Retina (tissue), 1 donor: ENCODE measurements around the gene TBC1D9.

ENCODE experiments used
- DNase-seq: peaks from one replicate; pipeline ENCODE4 v3.0.0-alpha.2; 2016

Gene TBC1D9

GRCh38 chr4:140688711-140689598 lies 67.2 kb downstream of the TBC1D9 start:
- DNase-seq, result no peak

GRCh38 chr4:140686796-140687195 lies 69.4 kb downstream of the TBC1D9 start:
- no peak for DNase-seq

GRCh38 chr4:140684314-140684713 lies 71.9 kb downstream of the TBC1D9 start:
- DNase-seq, result peak; percentile 60

GRCh38 chr4:140681201-140681600 lies 75.0 kb downstream of the TBC1D9 start:
- no peak for DNase-seq

- DNase-seq, result no peak
Measured at GRCh38 chr4:140680686-140681085, 75.5 kb downstream of the TBC1D9 start.

- no peak for DNase-seq
Measured at GRCh38 chr4:140679576-140679975, 76.6 kb downstream of the TBC1D9 start.

GRCh38 chr4:140675599-140676231 lies 80.5 kb downstream of the TBC1D9 start:
- DNase-seq, result no peak

GRCh38 chr4:140673729-140674128 lies 82.5 kb downstream of the TBC1D9 start:
- no peak for DNase-seq

- no peak for DNase-seq
Measured at GRCh38 chr4:140672416-140672815, 83.8 kb downstream of the TBC1D9 start.

GRCh38 chr4:140668111-140668510 lies 88.1 kb downstream of the TBC1D9 start:
- DNase-seq, result no peak

- no peak for DNase-seq
Measured at GRCh38 chr4:140666889-140667614, 89.1 kb downstream of the TBC1D9 start.

- DNase-seq, result no peak
Measured at GRCh38 chr4:140662082-140662869, 93.9 kb downstream of the TBC1D9 start.

- no peak for DNase-seq
Measured at GRCh38 chr4:140661550-140661949, 94.6 kb downstream of the TBC1D9 start.

- DNase-seq, result no peak
Measured at GRCh38 chr4:140659943-140660700, 96.1 kb downstream of the TBC1D9 start.

GRCh38 chr4:140654495-140654814 lies 101.7 kb downstream of the TBC1D9 start:
- DNase-seq, result no peak

- DNase-seq, result no peak
Measured at GRCh38 chr4:140653718-140654494, 102.3 kb downstream of the TBC1D9 start.

GRCh38 chr4:140652601-140653000 lies 103.6 kb downstream of the TBC1D9 start:
- no peak for DNase-seq

- DNase-seq, result no peak
Measured at GRCh38 chr4:140648716-140649308, 107.4 kb downstream of the TBC1D9 start.

GRCh38 chr4:140645614-140646412 lies 110.4 kb downstream of the TBC1D9 start:
- no peak for DNase-seq

GRCh38 chr4:140645196-140645595 lies 111.0 kb downstream of the TBC1D9 start:
- DNase-seq, result no peak
